ENCODE results near the gene ZNF600.
A peak's percentile ranks its signal among the peaks of the same experiment; 100 is the strongest.
"Not testable (repeated sequence)": the region's sequence is repeated elsewhere in the genome, so short reads cannot be mapped to it uniquely, and the experiment has no call there.

The ZNF600 gene

DNA sequence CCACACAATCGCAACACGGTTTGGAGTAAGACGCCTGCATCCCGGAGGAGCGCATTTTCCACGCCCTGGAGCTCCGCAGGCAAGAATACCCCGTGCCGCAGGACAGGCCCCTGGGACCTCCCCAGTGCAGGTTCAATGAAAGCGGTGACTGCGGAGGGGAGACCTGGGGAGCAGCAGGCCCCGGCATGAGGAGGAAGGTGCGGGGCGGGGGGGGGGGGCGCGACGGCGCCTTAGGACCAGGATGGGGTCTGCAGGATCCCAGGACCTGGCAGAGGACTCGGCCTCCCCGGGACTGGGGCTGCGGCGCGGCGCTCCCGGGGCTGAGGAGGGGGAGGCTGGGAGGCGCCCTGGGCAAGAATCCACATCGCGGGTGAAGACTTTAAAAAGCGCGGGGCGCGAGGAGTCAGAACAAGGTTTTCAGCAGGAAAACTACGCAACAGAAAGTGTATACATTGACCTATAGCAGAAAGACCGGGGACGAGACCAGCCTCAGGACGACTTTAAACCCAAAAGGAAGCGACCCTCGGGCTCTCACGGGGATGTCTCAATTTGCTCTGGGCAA is 52.2 kb downstream of the ZNF600 start:
- H3K4me3 ChIP-seq (replicated peaks; ENCODE audit: low read depth, low read length): peak overlapping the region; percentile 79
- TF ChIP-seq, protein P1, sequence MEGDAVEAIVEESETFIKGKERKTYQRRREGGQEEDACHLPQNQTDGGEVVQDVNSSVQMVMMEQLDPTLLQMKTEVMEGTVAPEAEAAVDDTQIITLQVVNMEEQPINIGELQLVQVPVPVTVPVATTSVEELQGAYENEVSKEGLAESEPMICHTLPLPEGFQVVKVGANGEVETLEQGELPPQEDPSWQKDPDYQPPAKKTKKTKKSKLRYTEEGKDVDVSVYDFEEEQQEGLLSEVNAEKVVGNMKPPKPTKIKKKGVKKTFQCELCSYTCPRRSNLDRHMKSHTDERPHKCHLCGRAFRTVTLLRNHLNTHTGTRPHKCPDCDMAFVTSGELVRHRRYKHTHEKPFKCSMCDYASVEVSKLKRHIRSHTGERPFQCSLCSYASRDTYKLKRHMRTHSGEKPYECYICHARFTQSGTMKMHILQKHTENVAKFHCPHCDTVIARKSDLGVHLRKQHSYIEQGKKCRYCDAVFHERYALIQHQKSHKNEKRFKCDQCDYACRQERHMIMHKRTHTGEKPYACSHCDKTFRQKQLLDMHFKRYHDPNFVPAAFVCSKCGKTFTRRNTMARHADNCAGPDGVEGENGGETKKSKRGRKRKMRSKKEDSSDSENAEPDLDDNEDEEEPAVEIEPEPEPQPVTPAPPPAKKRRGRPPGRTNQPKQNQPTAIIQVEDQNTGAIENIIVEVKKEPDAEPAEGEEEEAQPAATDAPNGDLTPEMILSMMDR (IDR thresholded peaks at IDR 0.05; ENCODE audit: low read depth, low read length, missing control alignments): no peak
- DNase-seq (ENCODE audit: extremely low read depth, low read depth): no peak

DNA sequence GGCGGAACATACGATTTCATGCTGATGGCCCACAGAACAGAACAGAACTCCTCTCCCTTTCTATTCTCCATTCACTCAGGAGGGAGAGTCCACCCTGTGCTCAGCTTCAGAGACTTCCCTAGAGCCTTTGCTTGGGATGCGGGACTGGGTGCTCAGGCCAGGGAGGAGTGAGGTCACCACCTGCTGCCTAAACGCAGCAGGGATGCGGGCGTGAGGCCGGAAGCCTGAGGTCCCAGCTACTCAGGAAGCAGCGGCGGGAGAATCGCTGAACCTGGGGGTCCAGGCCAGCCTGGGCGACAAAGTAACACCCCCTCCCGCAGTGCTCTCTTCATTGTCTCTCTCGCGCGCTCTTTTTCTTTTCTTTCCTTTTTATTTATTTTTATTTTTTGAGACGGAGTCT is 60.5 kb downstream of the ZNF600 start:
- not testable (repeated sequence) for DNase-seq (ENCODE audit: extremely low read depth, low read depth); H3K4me3 ChIP-seq (replicated peaks; ENCODE audit: low read depth, low read length)

- no peak for DNase-seq (ENCODE audit: extremely low read depth, low read depth)
- TF ChIP-seq, protein P1 (IDR thresholded peaks at IDR 0.05; ENCODE audit: low read depth, low read length, missing control alignments): no peak
- no peak overlapping the region for H3K4me3 ChIP-seq (replicated peaks; ENCODE audit: low read depth, low read length)
Observed at GRCh38 chr19:52725528-52725961, 61.0 kb downstream of the ZNF600 start.

DNA sequence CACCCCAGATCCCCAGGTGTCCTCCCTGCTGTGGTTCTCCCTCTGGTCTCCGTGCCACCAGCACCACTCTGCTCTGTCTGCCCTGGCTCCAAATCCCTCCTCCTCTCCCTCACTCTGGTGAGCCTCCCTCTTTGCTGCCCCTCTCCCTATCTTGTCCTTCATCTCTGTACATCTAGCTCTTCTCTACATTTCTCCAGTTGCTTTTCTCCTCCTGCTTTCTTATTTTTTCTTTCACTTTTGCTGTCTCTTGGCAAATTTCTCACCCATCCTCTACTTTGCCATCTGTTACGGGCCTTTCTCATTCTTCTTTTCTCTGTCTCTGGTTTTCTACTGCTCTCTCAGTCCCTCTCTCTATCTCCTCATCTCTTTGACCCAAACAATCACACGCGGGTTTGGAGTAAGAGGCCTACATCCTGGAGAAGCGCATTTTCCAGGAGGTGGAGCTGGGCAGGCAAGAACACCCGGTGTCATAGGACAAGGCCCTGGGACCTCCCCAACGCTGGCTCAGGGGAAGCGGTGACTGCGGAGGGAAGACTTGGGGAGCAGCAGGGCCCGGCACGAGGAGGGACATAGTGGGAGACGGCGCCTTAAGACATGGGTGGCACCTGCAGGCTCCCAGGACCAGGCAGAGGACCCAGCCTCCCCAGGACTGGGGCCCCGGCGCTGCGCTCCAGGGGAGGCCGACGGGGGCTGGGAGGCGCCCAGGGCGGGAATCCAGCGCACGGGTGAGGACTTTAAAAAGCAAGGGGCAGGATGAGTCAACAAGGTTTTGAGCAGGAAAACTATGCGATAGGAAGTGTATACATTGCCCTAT is 61.7 kb downstream of the ZNF600 start:
- H3K4me3 ChIP-seq (replicated peaks; ENCODE audit: low read depth, low read length): no peak overlapping the region
- TF ChIP-seq, protein P1 (IDR thresholded peaks at IDR 0.05; ENCODE audit: low read depth, low read length, missing control alignments): no peak
- no peak for DNase-seq (ENCODE audit: extremely low read depth, low read depth)

GRCh38 chr19:52723907-52724598 is 62.5 kb downstream of the ZNF600 start:
- H3K4me3 ChIP-seq (replicated peaks; ENCODE audit: low read depth, low read length); DNase-seq (ENCODE audit: extremely low read depth, low read depth): not testable (repeated sequence)

DNA sequence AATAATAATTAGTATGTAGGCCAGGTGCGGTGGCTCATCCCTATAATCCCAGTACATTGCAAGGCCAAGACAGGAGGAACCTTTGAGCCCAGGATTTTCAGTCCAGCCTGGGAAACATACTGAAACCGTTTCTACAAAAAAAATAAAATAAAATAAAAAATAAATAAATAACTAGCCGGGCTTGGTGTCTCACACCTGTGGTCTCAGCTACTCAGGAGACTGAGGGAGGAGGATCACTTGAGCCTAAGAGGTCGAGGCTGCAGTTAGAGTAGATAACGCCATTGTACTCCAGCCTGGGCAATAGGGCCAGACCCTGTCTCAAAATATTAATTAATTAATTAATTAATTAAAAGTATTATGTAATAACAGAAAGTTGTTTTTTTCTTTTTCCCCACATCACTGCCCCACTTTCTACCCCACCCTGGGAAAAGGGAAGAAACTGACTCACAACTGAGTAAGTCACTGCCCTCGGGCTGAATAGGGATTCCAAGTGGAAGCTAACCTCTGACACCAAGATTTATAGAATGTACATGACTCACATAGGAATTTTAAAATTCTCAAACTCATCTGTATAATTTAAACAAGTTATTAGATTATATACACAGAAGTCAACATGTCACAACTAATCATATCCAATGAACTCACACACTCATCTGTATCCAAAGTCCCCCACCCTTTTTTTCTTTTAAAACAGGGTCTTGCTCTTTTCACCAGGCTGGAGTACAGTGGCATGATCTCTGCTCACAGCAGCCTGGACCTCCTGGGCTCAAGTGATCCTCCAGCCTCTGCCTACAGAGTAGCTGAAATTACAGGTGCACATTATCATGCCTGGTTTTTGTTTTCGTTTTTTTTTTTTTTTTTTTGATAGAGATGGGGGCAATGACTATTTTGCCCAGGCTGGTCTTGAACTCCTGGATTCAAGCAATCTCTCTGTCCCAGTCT is 64.3 kb downstream of the ZNF600 start:
- peak; percentile 59 for DNase-seq (ENCODE audit: extremely low read depth, low read depth)
- TF ChIP-seq, protein P1 (IDR thresholded peaks at IDR 0.05; ENCODE audit: low read depth, low read length, missing control alignments): no peak
- H3K4me3 ChIP-seq (replicated peaks; ENCODE audit: low read depth, low read length): no peak overlapping the region

- DNase-seq (ENCODE audit: extremely low read depth, low read depth); H3K4me3 ChIP-seq (replicated peaks; ENCODE audit: low read depth, low read length): not testable (repeated sequence)
Observed at GRCh38 chr19:52720541-52720940, 66.0 kb downstream of the ZNF600 start.

All from HFF-Myc (cell line).